HG03469 (cell line): ENCODE results near the gene LMAN2L.
"Not testable (repeated sequence)": the region's sequence is repeated elsewhere in the genome, so short reads cannot be mapped to it uniquely, and the experiment has no call there.

ENCODE experiments used
- ATAC-seq: cut with Tn5 transposase; IDR thresholded peaks from one replicate; pipeline ENCODE4 v1.9.1; 2021; ENCODE audit warnings: mild to moderate bottlenecking, moderate library complexity, moderate number of reproducible peaks; ENCODE audit not compliant: unreplicated experiment

Gene LMAN2L

DNA sequence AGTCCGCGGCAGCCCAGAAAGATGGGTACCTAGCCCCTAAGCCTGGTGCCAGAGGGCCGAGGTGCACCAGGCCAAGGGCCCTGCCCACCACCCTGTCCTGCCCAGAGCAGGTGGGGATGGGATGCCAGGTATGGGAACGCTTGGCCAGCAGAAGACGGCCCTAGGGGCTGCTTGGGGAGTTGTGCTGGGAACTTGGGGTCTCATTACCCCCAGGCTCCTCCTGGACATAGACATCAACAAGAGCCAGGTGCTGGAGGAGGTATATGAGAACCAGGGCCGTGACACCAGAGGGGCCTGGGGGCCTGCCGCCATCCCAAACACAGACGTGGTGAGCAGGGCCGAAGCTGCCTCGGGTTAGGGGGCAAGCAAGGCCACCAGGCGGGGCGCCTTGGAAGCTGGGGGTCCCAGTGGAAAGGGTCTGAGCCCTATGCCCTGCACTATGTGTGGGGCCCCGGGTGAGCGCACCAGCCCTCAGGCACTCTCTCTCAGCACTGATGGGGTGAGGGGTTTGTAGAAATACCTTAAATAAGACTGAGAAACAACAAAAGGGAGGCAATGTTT is 50.4 kb downstream of the LMAN2L start:
- ATAC-seq: no peak

DNA sequence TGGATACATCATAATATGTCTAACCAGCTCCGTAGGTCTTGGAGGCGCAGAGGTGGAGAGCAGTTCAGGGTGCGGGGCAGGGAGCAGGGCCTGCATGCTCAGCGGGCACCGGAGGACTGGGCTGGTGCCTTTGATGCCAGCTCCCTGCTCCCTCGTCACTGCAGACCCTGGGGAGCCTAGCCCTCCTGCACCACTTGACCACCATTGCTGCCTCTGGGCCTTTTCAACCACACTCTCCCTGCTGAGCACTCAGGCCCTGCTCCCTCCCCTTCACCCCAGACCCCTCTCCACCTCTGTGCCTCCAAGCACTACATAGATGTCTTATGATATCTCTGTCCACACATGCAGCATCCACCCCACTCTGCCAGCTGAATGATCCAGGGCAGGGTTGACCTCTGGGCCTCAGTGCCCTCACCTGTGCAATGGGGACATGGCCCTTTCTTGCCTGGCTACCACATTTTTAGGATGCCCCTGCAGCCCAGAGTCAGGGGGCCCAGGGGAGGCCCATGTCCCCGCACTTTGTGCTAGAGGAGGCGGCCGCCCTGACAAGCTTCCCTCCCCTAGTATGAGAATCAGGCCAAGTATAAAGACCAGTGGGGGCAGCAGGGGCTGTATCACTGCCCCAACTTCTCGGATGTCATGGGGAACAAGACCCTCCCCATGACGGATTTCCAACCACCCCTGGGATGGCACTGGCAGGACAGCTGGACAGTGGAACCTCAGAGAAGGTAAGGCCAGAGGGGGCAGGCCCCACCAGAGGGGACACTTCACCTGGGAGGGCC is 51.0 kb downstream of the LMAN2L start:
- ATAC-seq: no peak

DNA sequence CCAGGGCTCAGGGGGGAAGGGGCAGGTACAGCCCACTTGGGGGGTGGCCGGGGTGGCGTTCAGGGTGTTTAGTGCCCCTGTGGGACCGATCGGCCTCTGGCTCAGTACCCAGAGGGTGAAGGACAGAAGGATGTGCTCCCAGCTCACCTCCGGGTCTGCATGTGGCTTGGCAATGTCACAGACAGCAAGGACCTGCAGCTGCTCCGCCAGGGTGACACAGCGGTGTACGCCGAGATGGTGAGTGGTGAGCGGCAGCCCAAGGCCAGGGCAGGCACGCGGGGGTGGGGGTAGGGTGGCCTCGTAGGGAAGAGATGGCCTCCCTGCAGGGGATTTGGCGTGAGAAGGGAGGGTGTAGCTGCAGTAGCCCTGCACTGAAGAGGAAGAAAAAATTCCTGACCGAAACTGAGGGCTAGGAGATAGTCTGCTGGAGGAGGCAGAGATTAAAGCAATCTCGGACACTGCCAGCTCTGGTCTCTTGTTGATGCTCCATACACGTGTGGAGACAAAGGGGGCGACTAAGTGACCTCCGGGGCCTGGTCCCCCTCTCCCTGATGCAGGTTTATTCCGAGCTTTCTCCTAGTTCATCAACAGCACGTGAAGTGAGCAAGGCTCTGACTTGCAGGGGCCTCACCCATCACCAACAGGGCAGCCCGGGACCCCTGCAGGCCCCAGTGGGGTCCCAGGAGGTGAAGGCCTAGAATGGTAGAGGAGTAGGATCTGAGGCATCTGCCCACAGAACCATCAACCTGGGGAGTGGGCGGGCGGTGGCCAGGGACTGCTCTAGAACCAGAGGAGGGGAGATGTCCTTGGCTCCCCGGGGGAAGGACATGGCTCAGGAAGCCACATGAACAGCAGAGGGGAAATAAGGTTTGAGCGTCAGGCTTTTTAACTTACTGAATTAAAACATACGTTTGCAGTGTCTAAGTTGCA is 51.9 kb downstream of the LMAN2L start:
- no peak for ATAC-seq

DNA sequence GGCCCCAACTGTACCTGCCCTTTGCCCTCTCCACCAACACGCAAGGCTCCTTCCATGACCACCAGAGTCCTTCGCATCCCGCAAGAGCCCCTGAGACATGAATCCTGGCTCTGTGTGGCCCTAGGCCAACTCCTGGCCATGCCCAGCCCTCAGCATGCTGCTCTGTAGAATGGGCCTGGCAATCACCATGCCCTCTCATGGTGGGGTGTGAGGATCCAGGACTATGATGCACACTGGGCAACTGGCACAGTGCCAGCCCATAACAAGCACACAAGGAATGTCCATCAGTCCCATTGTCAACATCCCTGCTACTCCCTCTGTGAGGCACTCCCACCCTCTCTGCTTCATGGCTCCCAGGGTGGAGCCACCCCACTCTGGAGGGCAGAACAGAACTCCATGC is 52.6 kb downstream of the LMAN2L start:
- no peak for ATAC-seq

DNA sequence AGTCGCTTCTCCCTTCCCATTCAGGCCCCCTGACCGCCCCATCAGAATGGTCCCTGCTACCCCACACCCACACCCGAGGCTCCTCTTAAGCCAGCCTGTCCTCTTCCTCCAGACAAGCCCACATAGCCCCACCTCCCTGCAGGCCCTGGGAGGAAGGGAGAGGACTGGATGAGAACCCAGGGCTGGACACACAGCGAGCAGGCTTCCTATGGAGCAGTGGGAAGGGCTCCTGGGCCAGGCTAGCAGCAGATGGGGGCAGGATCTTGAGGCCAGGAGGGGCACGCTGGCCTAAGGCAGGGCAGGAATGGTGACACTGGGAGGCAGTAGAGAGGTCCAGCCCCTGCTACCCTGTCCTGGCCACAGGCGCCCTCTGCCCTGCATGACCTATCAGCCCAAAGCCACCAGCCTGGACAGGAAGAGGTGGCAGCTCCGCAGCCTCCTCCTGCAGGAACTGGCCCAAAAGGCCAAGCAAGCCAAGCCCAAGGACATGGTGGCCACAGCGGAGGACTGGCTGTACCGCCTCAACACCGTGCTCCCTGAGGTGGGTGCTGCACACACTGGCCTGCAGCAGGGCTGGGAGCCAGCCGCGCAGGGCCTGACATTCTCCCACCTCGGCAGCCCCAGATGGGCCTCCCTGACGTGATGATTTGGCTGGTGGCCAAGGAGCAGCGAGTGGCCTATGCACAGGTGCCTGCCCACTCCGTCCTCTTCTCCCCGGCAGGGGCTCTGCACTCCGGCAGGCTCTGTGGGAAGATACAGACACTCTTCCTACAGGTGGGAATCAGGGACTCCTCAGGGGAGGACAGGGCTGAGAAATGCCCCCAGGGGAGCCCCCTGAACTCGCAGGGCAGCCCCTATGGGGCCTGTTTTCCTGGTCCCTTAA is 54.0 kb downstream of the LMAN2L start:
- ATAC-seq: no peak

DNA sequence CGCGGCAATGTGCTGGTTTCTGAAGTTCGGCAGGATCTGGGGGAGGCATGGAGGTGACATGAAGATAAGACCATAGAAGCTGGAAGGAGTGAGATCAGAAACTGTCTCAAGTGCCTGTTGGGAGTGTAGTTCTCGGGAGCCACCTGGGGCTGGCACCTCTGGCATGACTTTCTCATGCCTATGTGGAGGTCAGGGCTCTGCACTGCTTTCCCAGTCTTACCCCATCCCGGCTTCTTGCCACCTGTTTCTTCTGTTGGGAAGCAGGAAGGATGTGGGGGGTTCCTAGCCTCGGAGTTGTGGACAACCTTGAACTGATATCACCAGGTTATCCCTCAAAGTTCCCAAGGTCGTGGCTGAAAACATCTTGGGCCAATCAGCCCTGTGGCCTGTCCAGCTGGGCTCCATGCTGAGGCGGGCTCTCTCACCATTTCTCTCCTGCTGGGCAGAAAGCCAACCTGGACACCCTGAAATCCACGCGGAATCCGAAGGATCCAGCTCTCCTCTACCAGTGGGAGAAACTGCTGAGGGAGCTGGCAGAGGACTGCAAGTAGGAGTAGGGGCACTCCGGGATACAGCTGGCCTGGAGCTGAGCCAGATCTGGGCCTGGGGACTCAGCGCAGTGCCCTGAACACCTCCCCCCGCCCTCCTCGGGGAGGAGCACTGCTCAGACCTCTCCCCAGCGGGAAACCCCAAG is 54.8 kb downstream of the LMAN2L start:
- ATAC-seq: no peak

DNA sequence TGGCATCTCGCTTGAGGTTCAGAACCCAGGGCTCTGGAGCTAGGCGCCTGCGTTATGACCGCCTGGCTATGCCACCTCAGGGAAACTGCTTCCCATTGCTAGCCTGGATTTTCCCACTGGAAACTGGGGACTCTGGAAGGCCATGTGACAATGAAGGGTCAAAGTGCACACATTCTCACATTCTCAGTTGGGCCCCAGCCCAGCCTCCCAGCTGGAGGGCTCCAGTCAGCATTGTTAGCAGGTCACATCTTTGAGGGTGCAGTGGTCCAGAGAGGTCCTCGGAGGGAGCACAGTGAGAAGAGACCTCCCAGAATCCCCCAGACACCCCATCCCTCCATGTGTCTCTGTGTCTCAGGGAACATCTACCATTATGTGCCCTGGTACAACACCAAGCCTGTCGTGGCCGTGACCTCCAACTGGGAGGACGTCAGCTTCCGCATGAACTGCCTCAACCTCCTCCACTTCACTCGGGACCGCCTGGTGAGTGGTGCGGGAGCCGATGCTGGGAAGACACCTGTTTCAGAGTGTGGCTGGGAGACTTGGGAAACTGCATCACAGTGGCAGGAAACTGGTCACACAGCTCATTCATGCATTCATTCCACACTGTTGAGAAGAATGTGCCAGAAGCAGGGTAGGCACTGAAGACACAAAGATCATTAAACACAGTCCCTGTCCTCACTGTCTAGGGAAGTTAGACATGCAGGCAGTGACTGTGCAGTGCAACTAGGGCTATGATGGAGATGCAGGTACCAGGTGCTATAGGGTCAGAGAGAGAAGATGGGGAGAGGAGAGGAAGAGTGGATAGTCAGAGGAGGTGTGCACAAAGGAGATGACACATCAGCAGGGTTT is 55.7 kb downstream of the LMAN2L start:
- no peak for ATAC-seq

DNA sequence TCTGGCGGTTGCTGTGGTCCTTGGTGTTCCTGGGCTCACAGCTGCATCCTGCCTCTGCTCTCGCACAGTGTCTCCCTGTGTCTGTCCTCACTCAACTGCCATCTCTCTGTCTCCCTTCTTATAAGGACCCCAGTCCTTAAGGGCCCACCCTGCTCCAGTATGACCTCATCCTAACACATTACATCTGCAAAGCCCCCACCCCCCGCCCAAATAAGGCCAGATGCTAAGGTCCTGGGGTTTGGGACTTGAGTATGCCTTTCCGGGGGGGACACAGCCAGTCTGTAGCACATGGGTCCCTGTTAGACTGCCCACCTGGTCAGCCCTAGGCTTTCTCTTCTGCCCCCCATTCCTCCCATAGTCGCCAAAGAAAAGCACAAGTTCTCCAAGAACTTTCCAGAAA is 56.6 kb downstream of the LMAN2L start:
- no peak for ATAC-seq

DNA sequence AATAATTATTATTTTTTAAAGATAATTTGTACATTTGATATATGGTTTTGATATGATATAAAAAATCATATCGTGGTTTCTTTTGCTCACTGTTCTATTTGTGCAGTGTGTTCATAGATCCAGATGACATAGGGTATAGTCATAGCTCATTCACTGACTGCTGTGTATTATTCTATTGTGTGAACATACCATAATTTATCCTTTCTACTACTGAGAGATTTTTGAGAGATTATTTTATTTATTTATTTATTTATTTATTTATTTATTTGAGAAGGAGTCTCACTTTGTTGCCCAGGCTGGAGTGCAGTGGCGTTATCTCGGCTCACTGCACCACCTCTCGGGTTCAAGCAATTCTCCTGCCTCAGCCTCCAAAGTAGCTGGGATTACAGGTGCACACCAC is 58.3 kb downstream of the LMAN2L start:
- no peak for ATAC-seq

DNA sequence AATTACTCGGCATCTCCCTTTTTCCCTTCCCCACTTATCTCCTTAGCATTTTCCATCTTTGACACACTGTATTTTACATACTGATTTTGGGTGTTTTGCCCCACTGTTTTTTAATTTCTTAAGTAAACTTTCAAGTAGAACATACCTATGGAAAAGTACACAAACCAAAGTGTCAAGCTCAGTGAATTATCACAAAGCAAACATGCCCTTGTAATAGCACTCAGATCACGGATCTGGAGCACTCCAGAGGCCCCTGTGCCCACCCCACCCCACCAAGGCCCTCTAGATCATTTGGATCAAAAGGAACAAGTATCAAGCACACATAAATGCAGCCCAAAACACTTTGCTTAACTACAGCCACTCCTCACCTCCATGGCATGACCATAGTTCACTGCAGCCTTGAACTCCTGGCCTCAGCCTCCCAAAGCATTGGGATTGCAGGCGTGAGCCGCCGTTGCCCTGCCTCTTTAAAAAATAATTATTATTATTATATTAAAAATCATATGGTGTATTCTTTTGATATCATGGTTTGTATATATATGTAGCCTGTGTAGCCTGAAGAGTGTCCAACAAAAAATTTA is 59.2 kb downstream of the LMAN2L start:
- ATAC-seq: no peak

DNA sequence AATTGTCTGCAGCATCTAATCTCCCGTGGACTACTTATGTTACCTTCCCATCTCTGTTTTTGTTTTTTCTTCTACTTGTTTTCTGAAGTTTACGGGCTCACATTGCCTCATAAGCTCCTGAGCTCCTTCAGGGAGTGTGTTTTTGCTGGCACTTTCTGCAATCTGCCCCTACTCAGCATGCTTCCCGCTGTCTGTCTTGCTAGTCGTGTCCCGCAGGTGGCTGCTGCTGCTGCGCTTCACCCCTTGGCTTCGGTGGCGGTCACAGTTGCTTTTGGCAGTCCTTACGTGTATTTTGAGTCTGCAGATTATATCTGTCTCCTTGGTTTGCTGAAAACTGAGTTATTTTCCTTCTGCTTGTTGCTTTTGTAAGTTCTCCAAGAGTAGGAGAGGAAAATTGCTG is 60.0 kb downstream of the LMAN2L start:
- ATAC-seq: no peak

DNA sequence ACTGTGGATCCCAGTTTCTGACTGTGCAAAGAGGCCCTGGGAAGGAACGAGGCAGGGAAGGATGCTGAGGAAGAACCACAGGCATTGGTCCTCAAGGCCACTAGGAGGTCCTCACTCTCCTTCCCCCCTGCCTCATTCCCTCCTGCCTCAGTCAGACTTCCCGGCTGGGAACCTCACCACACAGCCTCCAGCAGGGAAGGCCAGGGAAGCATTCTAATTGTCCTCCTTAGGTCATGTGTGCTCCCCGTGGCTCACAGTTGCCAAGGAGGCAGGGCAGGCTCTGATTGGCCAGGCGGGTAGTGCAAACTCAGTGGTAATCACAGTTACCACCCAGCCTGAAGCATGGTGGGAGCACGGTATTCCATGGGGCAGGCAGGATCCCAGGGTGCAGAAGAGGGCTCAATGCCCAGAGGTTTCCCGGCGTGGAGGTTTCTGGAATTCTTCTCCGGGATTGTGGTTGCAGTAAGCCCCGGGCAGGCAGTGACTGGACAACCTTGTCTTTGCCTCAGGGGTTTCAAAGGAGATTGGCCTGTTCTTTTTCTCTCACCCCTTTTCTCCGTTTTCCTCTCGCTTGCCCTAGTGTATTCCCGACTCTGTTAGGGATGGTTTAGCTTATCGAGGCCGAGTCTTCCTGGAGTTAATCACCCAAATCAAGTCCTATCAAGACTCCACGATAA is 70.2 kb downstream of the LMAN2L start:
- no peak for ATAC-seq

DNA sequence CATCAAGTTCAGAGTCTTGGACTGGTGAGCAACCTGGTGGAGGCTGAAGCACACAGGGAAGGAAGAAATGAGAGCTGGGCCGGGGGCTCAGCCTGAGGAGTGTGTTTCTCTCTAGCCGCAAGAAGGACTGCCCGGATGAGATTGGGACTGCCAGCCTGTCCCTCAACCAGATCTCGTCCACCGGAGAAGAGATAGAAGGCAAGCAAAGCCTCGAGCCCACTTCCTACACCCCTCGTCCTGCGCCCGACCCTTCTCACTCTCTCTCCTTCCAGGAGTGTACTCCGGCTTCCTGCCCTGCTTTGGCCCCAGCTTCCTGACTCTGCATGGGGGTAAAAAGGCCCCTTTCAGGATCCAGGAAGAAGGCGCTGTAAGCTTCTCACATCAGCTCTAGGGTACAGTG is 71.1 kb downstream of the LMAN2L start:
- no peak for ATAC-seq

DNA sequence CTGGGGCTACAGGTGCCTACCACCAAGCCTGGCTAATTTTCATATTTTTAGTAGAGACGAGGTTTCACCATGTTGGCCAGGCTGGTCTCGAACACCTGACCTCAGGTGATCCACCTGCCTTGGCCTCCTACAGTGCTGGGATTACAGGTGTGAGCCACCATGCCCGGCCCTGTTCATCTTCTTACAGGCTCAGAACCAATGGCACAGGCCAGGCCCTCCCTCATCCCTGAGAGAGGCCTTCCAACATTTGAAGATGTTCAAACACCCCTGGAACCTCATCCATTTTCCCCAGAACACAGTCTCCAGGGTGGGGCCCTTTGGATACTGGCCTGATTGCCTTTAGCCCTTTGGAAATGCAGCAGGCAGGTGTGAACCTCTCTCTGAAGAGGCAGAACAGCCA is 74.1 kb downstream of the LMAN2L start:
- not testable (repeated sequence) for ATAC-seq

DNA sequence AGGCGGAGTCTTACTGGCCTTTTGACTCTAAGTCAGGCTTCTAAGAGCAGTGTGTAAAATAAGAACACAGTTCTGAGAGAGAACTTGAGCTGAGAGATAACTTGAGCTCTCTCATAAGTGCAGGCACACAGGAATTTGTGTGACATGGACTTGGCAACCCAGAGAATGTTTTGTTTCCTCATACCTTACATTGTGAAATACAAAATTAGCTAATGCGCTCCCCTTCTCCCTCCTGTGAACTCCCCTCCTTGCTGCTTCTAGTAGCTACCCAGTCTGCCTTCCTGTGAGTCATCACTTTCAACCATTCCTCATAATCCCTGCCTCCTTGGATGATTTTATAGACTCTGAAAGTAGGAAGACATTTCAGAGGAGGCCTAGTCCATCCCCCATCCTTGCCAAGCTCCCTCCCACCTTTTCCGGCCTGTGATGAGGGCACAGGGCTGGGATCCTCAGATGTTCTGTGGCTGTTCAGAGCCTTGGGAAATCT is 74.7 kb downstream of the LMAN2L start:
- ATAC-seq: no peak

DNA sequence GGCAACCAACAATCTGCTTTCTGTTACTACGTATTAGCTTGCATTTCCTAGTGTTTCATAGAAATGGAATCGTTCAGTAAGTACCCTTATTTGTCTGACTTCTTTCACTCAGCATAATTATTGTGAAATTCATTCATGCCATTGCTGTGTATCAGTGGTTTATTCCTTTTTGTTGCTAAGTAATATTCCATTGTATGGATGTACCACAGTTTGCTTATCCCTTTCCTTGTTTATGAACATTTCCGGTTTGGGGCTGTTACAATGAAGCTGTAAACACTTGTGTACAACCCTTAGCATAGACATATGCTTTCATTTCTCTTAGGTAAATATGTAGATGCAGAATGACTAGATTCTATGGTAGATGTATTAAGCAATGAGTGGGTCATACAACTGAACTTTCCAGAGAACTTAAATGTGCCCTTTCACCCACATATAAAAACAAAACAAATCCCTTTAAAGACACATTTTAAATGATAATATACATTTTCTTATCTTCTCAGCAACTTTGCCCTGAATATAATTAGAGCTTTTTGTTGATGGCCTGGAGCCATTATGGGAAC is 75.4 kb downstream of the LMAN2L start:
- ATAC-seq: no peak

DNA sequence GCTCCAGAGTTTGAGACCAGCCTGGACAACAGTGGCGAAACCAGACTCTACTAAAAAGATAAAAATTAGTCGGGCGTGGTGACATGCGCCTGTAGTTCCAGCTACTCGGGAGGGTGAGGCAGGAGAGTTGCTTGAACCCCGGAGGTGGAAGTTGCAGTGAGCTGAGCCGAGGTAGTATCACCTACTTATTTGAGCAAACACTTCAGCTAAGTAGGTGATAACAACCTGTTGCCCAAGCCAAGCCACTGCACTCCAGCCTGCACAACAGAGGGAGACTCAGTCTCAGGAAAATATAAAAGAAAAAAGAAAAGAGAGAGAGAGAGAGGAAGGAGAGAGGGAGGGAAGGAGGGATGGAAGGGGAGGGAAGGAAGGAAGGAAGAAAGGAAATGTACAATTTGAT is 76.0 kb downstream of the LMAN2L start:
- no peak for ATAC-seq

DNA sequence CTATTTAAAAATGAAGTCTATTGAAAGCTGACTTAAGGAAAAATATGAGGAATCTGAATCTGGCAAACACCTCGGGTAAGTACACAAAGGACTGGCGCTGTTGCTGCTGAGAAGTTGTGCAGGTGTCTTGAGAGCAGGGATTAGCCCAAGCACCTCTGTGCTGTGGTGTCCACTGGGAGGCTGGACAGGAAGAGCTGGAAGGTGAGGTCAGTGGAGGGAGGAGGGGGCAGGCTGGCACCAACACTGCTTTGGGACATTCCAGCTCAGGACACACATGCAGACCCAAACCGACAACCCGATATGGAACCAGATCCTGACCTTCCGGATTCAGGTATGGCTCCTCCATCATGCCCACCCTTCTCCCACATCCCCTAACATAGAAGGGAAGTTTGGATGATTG is 76.7 kb downstream of the LMAN2L start:
- ATAC-seq: no peak
